HCT116 (cell line): ENCODE results near the gene FRMD4A. TPM values are rescaled to one million over a fixed set of nuclear protein-coding genes. Genes with fewer than 3 reads are reported as not detected.

Experiments used
- ATAC-seq: fragments of 200-7000 bp; cut with Tn5 transposase; 2 replicates; pipeline ENCODE4 v1.9.1; 2020; ENCODE audit warnings: mild to moderate bottlenecking, moderate library complexity
- BruUV-seq: library from RNA; stranded (reverse); fragments of 400-500 nt; replicated peaks from 2 replicates; lab custom pipeline; 2021; lab: Mats Ljungman, UMichigan
- CTCF ChIA-PET: fragments of 300-600 bp; sonication (Branson Sonifier 250); formaldehyde crosslinking; loops from one replicate; lab custom pipeline; 2021; ENCODE audit warnings: antibody characterized with exemption; lab: Charles Lee
- POLR2A ChIA-PET: fragments of 300-600, 350-600 bp; sonication (Branson Sonifier 250); formaldehyde crosslinking; loops from one replicate; lab custom pipeline; 2021; ENCODE audit warnings: antibody characterized with exemption; lab: Charles Lee
- RAD21 ChIA-PET, 2 experiments: fragments of 300-600 bp; sonication (Branson Sonifier 250); formaldehyde crosslinking; loops; one replicate each; lab custom pipeline; 2023; ENCODE audit warnings: low total read pairs in 2 of 2; ENCODE audit not compliant: uncharacterized antibody in 2 of 2, unreplicated experiment in 2 of 2, low non-redundant PET in 1 of 2; lab: Charles Lee
- DNase-seq: peaks from one replicate; pipeline ENCODE4 v3.0.0-alpha.2; 2010; ENCODE audit warnings: low read depth, low spot score
- H2AFZ ChIP-seq: fragments of 200-600 bp; shearing (Covaris generic), sonication (generic); 2 replicates; pipeline ENCODE4 v1.6.1; 2017; ENCODE audit warnings: low read depth, mixed run types, mixed read lengths, antibody characterized with exemption, low read length; ENCODE audit not compliant: poor library complexity, severe bottlenecking
- H3K27ac ChIP-seq: 2 replicates; pipeline ENCODE4 v1.5.1; 2012; ENCODE audit warnings: low read depth, low read length
- H3K27me3 ChIP-seq: fragments of 200-600 bp; sonication (generic); 2 replicates; pipeline ENCODE4 v1.6.1; 2016; ENCODE audit warnings: mixed run types, low read length, mixed read lengths; ENCODE audit not compliant: insufficient read depth
- H3K36me3 ChIP-seq, 2 experiments: fragments of 200-500 bp in 1 of 2; fragments of 200-600 bp in 1 of 2; sonication (Bioruptor generic) in 1 of 2; sonication (generic) in 1 of 2; 2 replicates each; pipeline versions ENCODE4 v1.5.1 to v1.6.1; 2014 to 2016; ENCODE audit warnings: low read length in 2 of 2, inconsistent platforms in 1 of 2, mixed read lengths in 1 of 2, mixed run types in 1 of 2; ENCODE audit not compliant: insufficient read depth in 2 of 2, control insufficient read depth in 1 of 2
- H3K4me1 ChIP-seq, 2 experiments: fragments of 200-600 bp in 1 of 2; sonication (generic) in 1 of 2; 2 replicates each; pipeline versions ENCODE4 v1.5.1 to v1.6.1; 2012 to 2017; ENCODE audit warnings: low read length in 2 of 2, inconsistent platforms in 1 of 2, mild to moderate bottlenecking in 1 of 2, mixed read lengths in 1 of 2, mixed run types in 1 of 2, moderate library complexity in 1 of 2; ENCODE audit not compliant: insufficient read depth in 2 of 2, control insufficient read depth in 1 of 2
- H3K4me2 ChIP-seq: fragments of 200-600 bp; sonication (generic); 2 replicates; pipeline ENCODE4 v1.6.1; 2017; ENCODE audit warnings: mixed run types, low read length, mixed read lengths
- H3K4me3 ChIP-seq, 2 experiments: fragments of 200-600 bp in 1 of 2; sonication (generic) in 1 of 2; replicated peaks in 1 of 2; 2 replicates each; pipeline ENCODE4 v1.5.1; 2011 to 2016; ENCODE audit warnings: low read length in 2 of 2, control low read depth in 1 of 2, low read depth in 1 of 2, mild to moderate bottlenecking in 1 of 2, mixed read lengths in 1 of 2, mixed run types in 1 of 2
- H3K79me2 ChIP-seq: fragments of 200-600 bp; sonication (generic); 2 replicates; pipeline ENCODE4 v1.6.1; 2017; ENCODE audit warnings: mild to moderate bottlenecking, mixed run types, low read length, moderate library complexity, mixed read lengths; ENCODE audit not compliant: insufficient read depth
- H3K9ac ChIP-seq: fragments of 200-600 bp; sonication (generic); 2 replicates; pipeline ENCODE4 v1.6.1; 2016; ENCODE audit warnings: low read length, mixed read lengths
- H3K9me2 ChIP-seq: fragments of 200-600 bp; sonication (generic), shearing (Covaris generic); 2 replicates; pipeline ENCODE4 v1.6.1; 2017; ENCODE audit warnings: mixed run types, mild to moderate bottlenecking, moderate library complexity; ENCODE audit not compliant: insufficient read depth
- H3K9me3 ChIP-seq, 2 experiments: fragments of 200-500 bp in 1 of 2; fragments of 200-600 bp in 1 of 2; sonication (Bioruptor generic) in 1 of 2; sonication (generic) in 1 of 2; 2 replicates each; pipeline ENCODE4 v1.6.1; 2014 to 2017; ENCODE audit warnings: low read length in 2 of 2, mixed read lengths in 2 of 2, inconsistent platforms in 1 of 2, low read depth in 1 of 2, mild to moderate bottlenecking in 1 of 2, mixed run types in 1 of 2, moderate library complexity in 1 of 2; ENCODE audit not compliant: control insufficient read depth in 1 of 2, insufficient read depth in 1 of 2
- H4K20me1 ChIP-seq: fragments of 200-600 bp; sonication (generic), shearing (Covaris generic); 2 replicates; pipeline ENCODE4 v1.6.1; 2017; ENCODE audit warnings: mixed run types, mild to moderate bottlenecking, moderate library complexity; ENCODE audit not compliant: insufficient read depth
- CBX3 ChIP-seq: IDR thresholded peaks from 2 replicates; pipeline ENCODE4 v1.6.1; 2012; ENCODE audit warnings: low read depth
- CEBPB ChIP-seq: IDR thresholded peaks from 2 replicates; pipeline ENCODE4 v1.6.1; 2012; ENCODE audit warnings: low read depth
- CTCF ChIP-seq, 3 experiments: fragments of 200-600 bp in 1 of 3; sonication (generic) in 1 of 3; IDR thresholded peaks in 2 of 3; conservative IDR thresholded peaks in 1 of 3; 2 replicates each; pipeline ENCODE4 v1.5.1; 2012 to 2017; ENCODE audit warnings: low read depth in 2 of 3, low read length in 2 of 3, antibody characterized with exemption in 1 of 3, borderline replicate concordance in 1 of 3, control low read depth in 1 of 3, mild to moderate bottlenecking in 1 of 3, mixed read lengths in 1 of 3, mixed run types in 1 of 3, moderate library complexity in 1 of 3; ENCODE audit not compliant: insufficient read depth in 1 of 3
- EGR1 ChIP-seq: IDR thresholded peaks from 2 replicates; pipeline ENCODE4 v1.6.1; 2012; ENCODE audit warnings: low read depth
- EZH2 ChIP-seq: fragments of 200-600 bp; sonication (generic); IDR thresholded peaks from 2 replicates; pipeline ENCODE4 v1.6.1; 2017; ENCODE audit warnings: antibody characterized with exemption, mixed run types
- EZH2phosphoT487 ChIP-seq: fragments of 200-600 bp; IDR thresholded peaks from 2 replicates; pipeline ENCODE4 v1.6.1; 2018; ENCODE audit warnings: antibody characterized with exemption, borderline replicate concordance
- JUND ChIP-seq: IDR thresholded peaks from 2 replicates; pipeline ENCODE4 v1.6.1; 2012
- MAX ChIP-seq: IDR thresholded peaks from 2 replicates; pipeline ENCODE4 v1.6.1; 2012
- SIN3A ChIP-seq: IDR thresholded peaks from 2 replicates; pipeline ENCODE4 v1.6.1; 2012; ENCODE audit warnings: low read depth
- SP1 ChIP-seq: IDR thresholded peaks from 2 replicates; pipeline ENCODE4 v1.6.1; 2012; ENCODE audit warnings: low read depth
- YY1 ChIP-seq: IDR thresholded peaks from 2 replicates; pipeline ENCODE4 v1.6.1; 2011; ENCODE audit warnings: low read length, low read depth, moderate library complexity, mild to moderate bottlenecking; ENCODE audit not compliant: insufficient replicate concordance; ENCODE audit errors: extremely low read depth
- ZFX ChIP-seq: fragments of 450-650 bp; IDR thresholded peaks from 2 replicates; pipeline ENCODE4 v1.6.1; 2017
- ZNF274 ChIP-seq: fragments of 200-500 bp; sonication (Bioruptor generic); IDR thresholded peaks from 2 replicates; pipeline ENCODE4 v1.6.1; 2014; ENCODE audit warnings: mild to moderate bottlenecking, low read depth, low read length, inconsistent platforms
- intact Hi-C: fragments of 100-400 bp; cut with micrococcal nuclease; formaldehyde crosslinking; loops from 2 replicates; pipeline ENCODE4 v1.10.0; 2022
- total RNA-seq: library from RNA; stranded (reverse); gene quantifications from one replicate; pipeline ENCODE4 v1.2.1, GENCODE V29; 2021; ENCODE audit not compliant: unreplicated experiment
- TF ChIP-seq, protein P1 (sequence below): IDR thresholded peaks from 2 replicates; pipeline ENCODE4 v1.6.1; 2011; ENCODE audit warnings: mild to moderate bottlenecking, low read length, moderate library complexity; ENCODE audit not compliant: insufficient replicate concordance; ENCODE audit errors: extremely low read depth
- TF ChIP-seq, protein P2 (sequence below): IDR thresholded peaks from 2 replicates; pipeline ENCODE4 v1.6.1; 2012
- TF ChIP-seq, protein P3 (sequence below): IDR thresholded peaks from 2 replicates; pipeline ENCODE4 v1.6.1; 2012; ENCODE audit warnings: low read depth

FRMD4A gene
- total RNA-seq, 1 experiment from 2014 or later = 0.20 TPM

- ChIA-PET CTCF (no interaction called here), RAD21 (no interaction called here), POLR2A (no interaction called here)
- Histone ChIP-seq H3K27me3 (peaks cover 83% of the 10 kb centered on the region), H3K9ac (no peak overlapping the region), H3K4me3 (no peak overlapping the region), H3K36me3 (no peaks in the 10 kb centered on the region), H2AFZ (no peak overlapping the region), H4K20me1 (no peaks in the 10 kb centered on the region), H3K27ac (no peak overlapping the region), H3K9me3 (no peaks in the 10 kb centered on the region), H3K9me2 (no peaks in the 10 kb centered on the region), H3K79me2 (no peaks in the 10 kb centered on the region), H3K4me2 (no peak overlapping the region), H3K4me1 (no peaks in the 10 kb centered on the region)
- DNase-seq = no peak
- ATAC-seq = no peak
- intact Hi-C loops = no loop called here
- BruUV-seq = no TSS peak
- TF ChIP-seq, protein P1, sequence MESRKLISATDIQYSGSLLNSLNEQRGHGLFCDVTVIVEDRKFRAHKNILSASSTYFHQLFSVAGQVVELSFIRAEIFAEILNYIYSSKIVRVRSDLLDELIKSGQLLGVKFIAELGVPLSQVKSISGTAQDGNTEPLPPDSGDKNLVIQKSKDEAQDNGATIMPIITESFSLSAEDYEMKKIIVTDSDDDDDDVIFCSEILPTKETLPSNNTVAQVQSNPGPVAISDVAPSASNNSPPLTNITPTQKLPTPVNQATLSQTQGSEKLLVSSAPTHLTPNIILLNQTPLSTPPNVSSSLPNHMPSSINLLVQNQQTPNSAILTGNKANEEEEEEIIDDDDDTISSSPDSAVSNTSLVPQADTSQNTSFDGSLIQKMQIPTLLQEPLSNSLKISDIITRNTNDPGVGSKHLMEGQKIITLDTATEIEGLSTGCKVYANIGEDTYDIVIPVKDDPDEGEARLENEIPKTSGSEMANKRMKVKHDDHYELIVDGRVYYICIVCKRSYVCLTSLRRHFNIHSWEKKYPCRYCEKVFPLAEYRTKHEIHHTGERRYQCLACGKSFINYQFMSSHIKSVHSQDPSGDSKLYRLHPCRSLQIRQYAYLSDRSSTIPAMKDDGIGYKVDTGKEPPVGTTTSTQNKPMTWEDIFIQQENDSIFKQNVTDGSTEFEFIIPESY = no peak
- TF ChIP-seq CEBPB = no peak
- no peak for TF ChIP-seq ZFX
- TF ChIP-seq, protein P2, sequence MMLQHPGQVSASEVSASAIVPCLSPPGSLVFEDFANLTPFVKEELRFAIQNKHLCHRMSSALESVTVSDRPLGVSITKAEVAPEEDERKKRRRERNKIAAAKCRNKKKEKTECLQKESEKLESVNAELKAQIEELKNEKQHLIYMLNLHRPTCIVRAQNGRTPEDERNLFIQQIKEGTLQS = no peak
- TF ChIP-seq JUND = no peak
- TF ChIP-seq EZH2 = no peak
- TF ChIP-seq CBX3 = no peak
- no peak for TF ChIP-seq EZH2phosphoT487
- TF ChIP-seq CTCF (IDR thresholded peaks at IDR 0.05 in 2 of 3, conservative IDR thresholded peaks at IDR 0.05 in 1 of 3; ENCODE audit: borderline replicate concordance in 1 of 3, insufficient read depth in 1 of 3, low read depth in 2 of 3, low read length in 2 of 3) = no peak
- TF ChIP-seq ZNF274 = no peak
- TF ChIP-seq, protein P3, sequence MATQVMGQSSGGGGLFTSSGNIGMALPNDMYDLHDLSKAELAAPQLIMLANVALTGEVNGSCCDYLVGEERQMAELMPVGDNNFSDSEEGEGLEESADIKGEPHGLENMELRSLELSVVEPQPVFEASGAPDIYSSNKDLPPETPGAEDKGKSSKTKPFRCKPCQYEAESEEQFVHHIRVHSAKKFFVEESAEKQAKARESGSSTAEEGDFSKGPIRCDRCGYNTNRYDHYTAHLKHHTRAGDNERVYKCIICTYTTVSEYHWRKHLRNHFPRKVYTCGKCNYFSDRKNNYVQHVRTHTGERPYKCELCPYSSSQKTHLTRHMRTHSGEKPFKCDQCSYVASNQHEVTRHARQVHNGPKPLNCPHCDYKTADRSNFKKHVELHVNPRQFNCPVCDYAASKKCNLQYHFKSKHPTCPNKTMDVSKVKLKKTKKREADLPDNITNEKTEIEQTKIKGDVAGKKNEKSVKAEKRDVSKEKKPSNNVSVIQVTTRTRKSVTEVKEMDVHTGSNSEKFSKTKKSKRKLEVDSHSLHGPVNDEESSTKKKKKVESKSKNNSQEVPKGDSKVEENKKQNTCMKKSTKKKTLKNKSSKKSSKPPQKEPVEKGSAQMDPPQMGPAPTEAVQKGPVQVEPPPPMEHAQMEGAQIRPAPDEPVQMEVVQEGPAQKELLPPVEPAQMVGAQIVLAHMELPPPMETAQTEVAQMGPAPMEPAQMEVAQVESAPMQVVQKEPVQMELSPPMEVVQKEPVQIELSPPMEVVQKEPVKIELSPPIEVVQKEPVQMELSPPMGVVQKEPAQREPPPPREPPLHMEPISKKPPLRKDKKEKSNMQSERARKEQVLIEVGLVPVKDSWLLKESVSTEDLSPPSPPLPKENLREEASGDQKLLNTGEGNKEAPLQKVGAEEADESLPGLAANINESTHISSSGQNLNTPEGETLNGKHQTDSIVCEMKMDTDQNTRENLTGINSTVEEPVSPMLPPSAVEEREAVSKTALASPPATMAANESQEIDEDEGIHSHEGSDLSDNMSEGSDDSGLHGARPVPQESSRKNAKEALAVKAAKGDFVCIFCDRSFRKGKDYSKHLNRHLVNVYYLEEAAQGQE = no peak
- no peak for TF ChIP-seq SIN3A
- no peak for TF ChIP-seq EGR1
- TF ChIP-seq YY1 = no peak
- no peak for TF ChIP-seq MAX
- no peak for TF ChIP-seq SP1
Observed at GRCh38 chr10:14336736-14337135, 6.0 kb upstream of the FRMD4A start.
